Keratinocyte (primary cell): ENCODE results near the gene OR11G2. TPM values are rescaled to one million over a fixed set of nuclear protein-coding genes. Genes with fewer than 3 reads are reported as not detected.

ENCODE experiments used
- DNase-seq: peaks from one replicate; pipeline ENCODE4 v3.0.0-alpha.2; 2011; ENCODE audit warnings: low read depth, missing footprints, low spot score
- FAIRE-seq: peaks from 2 replicates; lab custom pipeline; 2011; peaks lifted over from hg19 to GRCh38; lab: Jason Lieb, UNC
- H2AFZ ChIP-seq: 2 replicates; pipeline ENCODE4 v1.6.0; 2012; ENCODE audit warnings: low read length, control low read depth, inconsistent platforms; ENCODE audit not compliant: control insufficient read depth
- H3K27ac ChIP-seq: 2 replicates; pipeline ENCODE4 v1.5.1; 2011; ENCODE audit warnings: low read length; ENCODE audit not compliant: control insufficient read depth, insufficient read depth
- H3K27me3 ChIP-seq: 3 replicates; pipeline ENCODE4 v1.6.0; 2011; ENCODE audit warnings: low read length; ENCODE audit not compliant: control insufficient read depth, insufficient read depth; ENCODE audit errors: extremely low read depth
- H3K36me3 ChIP-seq, 2 experiments: 2 replicates in 1 of 2; 3 replicates in 1 of 2; pipeline ENCODE4 v1.5.1; 2011; ENCODE audit warnings: low read length in 2 of 2, mild to moderate bottlenecking in 1 of 2; ENCODE audit not compliant: control insufficient read depth in 2 of 2, insufficient read depth in 2 of 2; ENCODE audit errors: extremely low read depth in 1 of 2
- H3K4me1 ChIP-seq: 3 replicates; pipeline ENCODE4 v1.5.1; 2011; ENCODE audit warnings: low read length; ENCODE audit not compliant: control insufficient read depth, insufficient read depth; ENCODE audit errors: extremely low read depth
- H3K4me2 ChIP-seq: 3 replicates; pipeline ENCODE4 v1.6.0; 2011; ENCODE audit warnings: low read depth, low read length; ENCODE audit not compliant: control insufficient read depth, insufficient read depth; ENCODE audit errors: extremely low read depth
- H3K4me3 ChIP-seq, 3 experiments: fragments of 200-600 bp in 1 of 3; sonication (generic) in 1 of 3; 2 replicates in 2 of 3; 3 replicates in 1 of 3; pipeline ENCODE4 v1.5.1; 2011 to 2016; ENCODE audit warnings: low read length in 3 of 3, mild to moderate bottlenecking in 3 of 3, control low read depth in 2 of 3, inconsistent platforms in 1 of 3, low read depth in 1 of 3, mixed read lengths in 1 of 3, mixed run types in 1 of 3, moderate library complexity in 1 of 3; ENCODE audit not compliant: control insufficient read depth in 2 of 3, insufficient read depth in 2 of 3; ENCODE audit errors: extremely low read depth in 1 of 3
- H3K79me2 ChIP-seq: 2 replicates; pipeline ENCODE4 v1.6.0; 2012; ENCODE audit warnings: low read length; ENCODE audit not compliant: control insufficient read depth, insufficient read depth
- H3K9ac ChIP-seq: 3 replicates; pipeline ENCODE4 v1.6.0; 2011; ENCODE audit warnings: low read length; ENCODE audit not compliant: control insufficient read depth, insufficient read depth; ENCODE audit errors: extremely low read depth
- H3K9me1 ChIP-seq: 3 replicates; pipeline ENCODE4 v1.6.0; 2011; ENCODE audit warnings: low read length; ENCODE audit not compliant: control insufficient read depth, insufficient read depth; ENCODE audit errors: extremely low read depth
- H3K9me3 ChIP-seq: 2 replicates; pipeline ENCODE4 v1.5.1; 2012; ENCODE audit warnings: low read depth, low read length; ENCODE audit not compliant: control insufficient read depth
- H4K20me1 ChIP-seq: 3 replicates; pipeline ENCODE4 v1.6.0; 2011; ENCODE audit warnings: low read length; ENCODE audit not compliant: control insufficient read depth, insufficient read depth; ENCODE audit errors: extremely low read depth
- EZH2 ChIP-seq: IDR thresholded peaks from one replicate; pipeline ENCODE4 v1.6.1; 2012; ENCODE audit warnings: inconsistent platforms, mild to moderate bottlenecking, low read length, moderate library complexity
- dilution Hi-C: fragments of 300-500 bp; cut with MboI; formaldehyde crosslinking; loops from one replicate; pipeline ENCODE4 v1.7.0; 2020; ENCODE audit warnings: low sequenced_read_pairs; ENCODE audit not compliant: extremely low pct_ligation_motif_present
- polyA plus RNA-seq, 5 experiments: library from polyadenylated mRNA; depleted of rRNA in 3 of 5; stranded (reverse) in 3 of 5; stranded (forward) in 1 of 5; unstranded in 1 of 5; fragments of >200 nt; gene quantifications; 1 replicate in 1 of 5; 2 replicates in 3 of 5; 3 replicates in 1 of 5; pipeline versions ENCODE4 v1.2.1 to v1.2.3, GENCODE V29; 2011 to 2012; ENCODE audit warnings: missing spikeins in 2 of 5, low read depth in 1 of 5, low replicate concordance in 1 of 5
- TF ChIP-seq, protein P1 (sequence below), 3 experiments: IDR thresholded peaks in 1 of 3; conservative IDR thresholded peaks in 1 of 3; optimal IDR thresholded peaks in 1 of 3; 2 replicates in 2 of 3; 3 replicates in 1 of 3; pipeline versions ENCODE3 to v1.5.1; 2011; ENCODE audit warnings: low read length in 3 of 3, mild to moderate bottlenecking in 3 of 3, moderate library complexity in 2 of 3, control low read depth in 1 of 3, inconsistent platforms in 1 of 3; ENCODE audit not compliant: insufficient read depth in 2 of 3; ENCODE audit errors: extremely low read depth in 1 of 3

OR11G2 gene
- polyA plus RNA-seq, 1 donor (not counting 4 experiments of a cell fraction or from before 2014, with no cell fraction given): not detected

DNA sequence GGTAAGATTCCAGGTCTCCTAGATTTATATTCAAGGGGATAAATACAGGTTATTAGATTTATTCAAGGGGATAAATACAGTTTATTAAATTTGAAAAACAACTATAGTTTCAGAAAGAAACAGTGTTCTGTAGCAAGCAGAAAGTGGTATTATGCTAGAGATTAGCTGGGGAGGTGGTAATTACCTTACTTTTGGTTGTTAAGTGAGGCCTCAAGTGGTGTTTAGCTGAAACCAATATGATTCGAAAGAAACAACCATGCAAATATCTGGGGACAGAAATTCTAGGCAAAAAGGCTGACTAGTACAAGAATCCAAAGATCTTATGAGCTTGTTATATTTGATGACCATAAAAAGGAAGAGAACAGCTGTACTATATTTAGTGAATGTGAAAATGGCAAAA, 45.9 kb upstream of the OR11G2 start:
- Histone ChIP-seq H4K20me1 (no peaks in the 10 kb centered on the region), H3K27ac (no peak overlapping the region), H3K9me3 (no peaks in the 10 kb centered on the region), H3K27me3 (no peaks in the 10 kb centered on the region), H3K9me1 (no peaks in the 10 kb centered on the region), H2AFZ (no peak overlapping the region), H3K36me3 (no peaks in the 10 kb centered on the region), H3K79me2 (no peaks in the 10 kb centered on the region), H3K4me1 (no peaks in the 10 kb centered on the region), H3K9ac (no peak overlapping the region), H3K4me3 (no peak overlapping the region), H3K4me2 (no peak overlapping the region)
- dilution Hi-C loops: no loop called here
- DNase-seq: no peak
- no peak for FAIRE-seq
- no peak for TF ChIP-seq EZH2
- TF ChIP-seq, protein P1, sequence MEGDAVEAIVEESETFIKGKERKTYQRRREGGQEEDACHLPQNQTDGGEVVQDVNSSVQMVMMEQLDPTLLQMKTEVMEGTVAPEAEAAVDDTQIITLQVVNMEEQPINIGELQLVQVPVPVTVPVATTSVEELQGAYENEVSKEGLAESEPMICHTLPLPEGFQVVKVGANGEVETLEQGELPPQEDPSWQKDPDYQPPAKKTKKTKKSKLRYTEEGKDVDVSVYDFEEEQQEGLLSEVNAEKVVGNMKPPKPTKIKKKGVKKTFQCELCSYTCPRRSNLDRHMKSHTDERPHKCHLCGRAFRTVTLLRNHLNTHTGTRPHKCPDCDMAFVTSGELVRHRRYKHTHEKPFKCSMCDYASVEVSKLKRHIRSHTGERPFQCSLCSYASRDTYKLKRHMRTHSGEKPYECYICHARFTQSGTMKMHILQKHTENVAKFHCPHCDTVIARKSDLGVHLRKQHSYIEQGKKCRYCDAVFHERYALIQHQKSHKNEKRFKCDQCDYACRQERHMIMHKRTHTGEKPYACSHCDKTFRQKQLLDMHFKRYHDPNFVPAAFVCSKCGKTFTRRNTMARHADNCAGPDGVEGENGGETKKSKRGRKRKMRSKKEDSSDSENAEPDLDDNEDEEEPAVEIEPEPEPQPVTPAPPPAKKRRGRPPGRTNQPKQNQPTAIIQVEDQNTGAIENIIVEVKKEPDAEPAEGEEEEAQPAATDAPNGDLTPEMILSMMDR (optimal IDR thresholded peaks at IDR 0.05 in 1 of 3, IDR thresholded peaks at IDR 0.05 in 1 of 3, conservative IDR thresholded peaks at IDR 0.05 in 1 of 3; ENCODE audit: extremely low read depth in 1 of 3, insufficient read depth in 2 of 3, low read length in 3 of 3): no peak

DNA sequence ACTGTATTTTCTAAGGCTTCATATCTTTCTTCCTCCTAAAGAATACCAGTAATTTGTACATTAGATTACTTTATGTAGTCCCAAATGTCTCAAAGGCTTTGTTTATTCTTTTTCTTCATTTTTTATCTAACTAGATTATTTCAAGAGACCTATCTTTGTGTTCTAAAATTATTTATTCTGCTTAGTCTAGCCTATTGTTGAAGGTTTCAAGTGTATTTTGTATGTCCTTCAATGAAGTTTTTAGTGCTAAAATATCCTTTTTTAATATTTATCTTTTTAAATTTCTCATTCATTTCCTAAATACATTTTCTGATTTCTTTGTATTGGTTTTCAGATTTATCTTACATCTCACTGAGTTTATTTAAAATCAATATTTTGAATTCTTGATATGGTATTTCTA, 26.2 kb upstream of the OR11G2 start:
- dilution Hi-C loops: no loop called here
- H3K79me2 ChIP-seq: no peaks in the 10 kb centered on the region
- no peak for TF ChIP-seq EZH2
- TF ChIP-seq, protein P1 (optimal IDR thresholded peaks at IDR 0.05 in 1 of 3, IDR thresholded peaks at IDR 0.05 in 1 of 3, conservative IDR thresholded peaks at IDR 0.05 in 1 of 3; ENCODE audit: extremely low read depth in 1 of 3, insufficient read depth in 2 of 3, low read length in 3 of 3): no peak
- H3K4me3 ChIP-seq: no peak overlapping the region
- H3K27ac ChIP-seq: no peak overlapping the region
- peaks cover 3% of the 10 kb centered on the region for H3K9me3 ChIP-seq
- no peak for DNase-seq
- H3K4me1 ChIP-seq: no peaks in the 10 kb centered on the region
- no peaks in the 10 kb centered on the region for H3K9me1 ChIP-seq
- FAIRE-seq: no peak
- no peak overlapping the region for H3K4me2 ChIP-seq
- H4K20me1 ChIP-seq: no peaks in the 10 kb centered on the region
- H3K36me3 ChIP-seq: no peaks in the 10 kb centered on the region
- no peaks in the 10 kb centered on the region for H3K27me3 ChIP-seq
- no peak overlapping the region for H2AFZ ChIP-seq
- no peak overlapping the region for H3K9ac ChIP-seq
